Measurements from ENCODE around the gene FNDC4. TPM values are rescaled to one million over a fixed set of nuclear protein-coding genes. Genes with fewer than 3 reads are reported as not detected.
"Not testable (repeated sequence)": the region's sequence is repeated elsewhere in the genome, so short reads cannot be mapped to it uniquely, and the experiment has no call there.

FNDC4 gene, protein sequence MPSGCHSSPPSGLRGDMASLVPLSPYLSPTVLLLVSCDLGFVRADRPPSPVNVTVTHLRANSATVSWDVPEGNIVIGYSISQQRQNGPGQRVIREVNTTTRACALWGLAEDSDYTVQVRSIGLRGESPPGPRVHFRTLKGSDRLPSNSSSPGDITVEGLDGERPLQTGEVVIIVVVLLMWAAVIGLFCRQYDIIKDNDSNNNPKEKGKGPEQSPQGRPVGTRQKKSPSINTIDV
- total RNA-seq (2014; rRNA removed; shearing (Covaris generic)): 24.2 and 31.2 TPM in 2 replicates
- 18.2 and 20.2 TPM in 2 replicates for polyA plus RNA-seq (2016; fragmentation: Nextera tagmentation; extraction: Ambion mirVana)

DNA sequence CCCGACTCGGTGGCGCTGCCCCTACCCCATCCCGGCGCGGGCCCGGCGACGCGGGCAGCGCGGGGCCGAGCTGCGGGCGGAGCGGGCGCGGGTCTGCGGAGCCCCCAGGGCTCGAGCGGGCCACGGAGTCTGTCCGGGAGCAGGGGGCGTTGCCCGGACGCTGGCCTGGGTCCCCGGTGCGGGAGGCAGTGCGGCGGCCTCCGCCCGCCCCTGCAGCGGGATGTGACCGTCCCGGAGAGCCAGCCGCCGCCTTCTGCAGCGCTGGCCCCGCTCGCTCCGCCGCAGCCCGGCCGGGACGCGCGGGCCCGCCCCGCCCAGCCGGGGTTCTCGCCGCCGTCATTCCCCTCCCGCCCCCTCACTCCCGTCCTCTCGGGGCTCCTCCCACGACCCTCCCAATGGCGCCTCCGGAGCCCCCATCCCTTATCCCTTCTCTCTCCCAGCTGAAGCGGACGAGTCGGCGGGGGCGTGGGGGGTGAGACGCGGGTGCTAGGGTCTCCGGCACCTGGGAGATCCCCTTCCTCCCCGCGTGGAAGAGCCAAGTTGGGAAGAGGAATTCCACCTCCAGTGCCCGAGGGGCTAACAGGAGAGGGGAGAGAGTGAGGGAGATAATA lies at the start of gene FNDC4:
TSS of gene FNDC4 (minus strand) at position 257 of the 611 bp plus-strand sequence. CDS start 521 bp downstream, outside the sequence.
- peak within 1 kb of the TSS; percentile 75 for H3K9ac ChIP-seq
- 0 to 3% methylated on average over 41 to 49 of the region's 70 CpGs for WGBS, 2 experiments (ENCODE audit: low coverage in 1 of 2, low lambda C conversion rate in 2 of 2, missing lambda C conversion rate in 2 of 2)
- TF ChIP-seq EZH2 (IDR thresholded peaks at IDR 0.05; ENCODE audit: insufficient read depth, poor library complexity, severe bottlenecking) (no peak), EZH2phosphoT487 (IDR thresholded peaks at IDR 0.05; ENCODE audit: insufficient read depth, low read depth) (no peak)
- no peaks in the 10 kb centered on the region for H3K36me3 ChIP-seq (ENCODE audit: low read depth)
- no peaks in the 10 kb centered on the region for H3K9me3 ChIP-seq (ENCODE audit: low read depth)
- H3K79me2 ChIP-seq (ENCODE audit: insufficient read depth): no peaks in the 10 kb centered on the region
- DNase-seq: peak; percentile 69
- no peaks in the 10 kb centered on the region for H3K9me2 ChIP-seq (ENCODE audit: insufficient read depth)
- H3K4me2 ChIP-seq (ENCODE audit: unreplicated experiment): peak within 1 kb of the TSS; percentile 77
- H4K20me1 ChIP-seq (ENCODE audit: insufficient read depth): no peaks in the 10 kb centered on the region
- peaks cover 13% of the 10 kb centered on the region for H3K4me1 ChIP-seq (ENCODE audit: insufficient read depth)
- peak within 1 kb of the TSS; percentile 91 for H2AFZ ChIP-seq
- H3K4me3 ChIP-seq: peak within 1 kb of the TSS; percentile 75
- H3K27ac ChIP-seq: no peak within 1 kb of the TSS
- H3K27me3 ChIP-seq (replicated peaks; ENCODE audit: insufficient read depth): no peaks in the 10 kb centered on the region
- H3F3A ChIP-seq (ENCODE audit: insufficient read depth): peaks cover 3% of the 10 kb centered on the region; the same call in 1 of the 2 replicates
- in situ Hi-C loops (cut with MboI): no loop called here

DNA sequence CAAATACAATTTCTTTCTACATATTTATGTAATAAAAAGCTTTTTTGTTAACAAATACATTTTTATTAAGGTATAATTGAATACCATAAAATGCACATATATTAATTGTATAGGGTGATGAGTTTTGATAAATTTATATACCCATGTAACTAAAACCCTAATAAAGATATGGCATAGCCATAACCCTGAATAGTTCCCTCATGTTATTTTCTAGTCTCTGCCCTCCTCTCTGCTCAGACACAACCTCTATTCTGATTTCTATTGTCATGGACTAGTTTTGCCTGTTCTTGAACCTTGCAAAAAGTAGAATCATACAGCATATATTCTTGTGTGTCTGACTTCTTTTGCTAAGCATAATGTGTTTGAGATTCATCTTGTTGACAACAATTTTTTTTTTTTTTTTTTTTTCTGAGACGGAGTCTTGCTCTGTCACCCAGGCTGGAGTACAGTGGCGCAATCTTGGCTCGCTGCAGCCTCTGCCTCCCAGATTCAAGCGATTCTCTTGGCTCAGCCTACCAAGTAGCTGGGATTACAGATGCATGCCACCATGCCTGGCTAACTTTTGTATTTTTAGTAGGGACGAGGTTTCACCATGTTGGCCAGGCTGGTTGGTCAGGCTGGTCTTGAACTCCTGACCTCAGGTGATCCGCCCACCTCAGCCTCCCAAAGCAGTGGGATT lies 49.3 kb upstream of the FNDC4 start:
- no peaks in the 10 kb centered on the region for H3K79me2 ChIP-seq (ENCODE audit: insufficient read depth)
- H3F3A ChIP-seq (ENCODE audit: insufficient read depth): peaks cover 14% of the 10 kb centered on the region
- H3K27ac ChIP-seq: no peak overlapping the region
- H3K4me3 ChIP-seq: no peak overlapping the region
- H3K9me3 ChIP-seq (ENCODE audit: low read depth): no peaks in the 10 kb centered on the region
- no peak overlapping the region for H3K4me2 ChIP-seq (ENCODE audit: unreplicated experiment)
- H3K36me3 ChIP-seq (ENCODE audit: low read depth): no peaks in the 10 kb centered on the region
- H2AFZ ChIP-seq: no peak overlapping the region
- TF ChIP-seq EZH2 (IDR thresholded peaks at IDR 0.05; ENCODE audit: insufficient read depth, poor library complexity, severe bottlenecking) (no peak), EZH2phosphoT487 (IDR thresholded peaks at IDR 0.05; ENCODE audit: insufficient read depth, low read depth) (no peak)
- WGBS, 2 experiments (ENCODE audit: low coverage in 1 of 2, low lambda C conversion rate in 2 of 2, missing lambda C conversion rate in 2 of 2): 51 to 63% methylated on average over 5 to 6 of the region's 6 CpGs
- no peaks in the 10 kb centered on the region for H4K20me1 ChIP-seq (ENCODE audit: insufficient read depth)
- H3K9ac ChIP-seq: no peak overlapping the region
- no peaks in the 10 kb centered on the region for H3K27me3 ChIP-seq (replicated peaks; ENCODE audit: insufficient read depth)
- no peak for DNase-seq
- H3K9me2 ChIP-seq (ENCODE audit: insufficient read depth): no peaks in the 10 kb centered on the region
- H3K4me1 ChIP-seq (ENCODE audit: insufficient read depth): peaks cover 5% of the 10 kb centered on the region
- in situ Hi-C loops (cut with MboI): no loop called here

DNA sequence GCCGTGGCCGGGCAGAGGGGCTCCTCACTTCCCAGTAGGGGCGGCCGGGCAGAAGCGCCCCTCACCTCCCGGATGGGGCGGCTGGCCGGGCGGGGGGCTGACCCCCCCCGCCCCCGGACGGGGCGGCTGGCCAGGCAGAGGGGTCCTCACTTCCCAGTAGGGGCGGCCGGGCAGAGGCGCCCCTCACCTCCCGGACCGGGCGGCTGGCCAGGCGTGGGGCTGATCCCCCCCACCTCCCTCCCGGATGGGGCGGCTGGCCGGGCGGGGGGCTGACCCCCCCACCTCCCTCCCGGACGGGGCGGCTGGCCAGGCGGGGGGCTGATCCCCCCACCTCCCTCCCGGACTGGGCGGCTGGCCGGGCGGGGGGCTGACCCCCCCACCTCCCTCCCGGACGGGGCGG lies 44.6 kb upstream of the FNDC4 start:
- H3K4me1 ChIP-seq (ENCODE audit: insufficient read depth); H3K27ac ChIP-seq; DNase-seq; H3F3A ChIP-seq (ENCODE audit: insufficient read depth); H3K79me2 ChIP-seq (ENCODE audit: insufficient read depth); H3K4me3 ChIP-seq; H3K9me3 ChIP-seq (ENCODE audit: low read depth); in situ Hi-C loops (cut with MboI); H3K4me2 ChIP-seq (ENCODE audit: unreplicated experiment); H3K9me2 ChIP-seq (ENCODE audit: insufficient read depth); H3K9ac ChIP-seq; H4K20me1 ChIP-seq (ENCODE audit: insufficient read depth); H3K36me3 ChIP-seq (ENCODE audit: low read depth); H2AFZ ChIP-seq: not testable (repeated sequence)
- H3K27me3 ChIP-seq (replicated peaks; ENCODE audit: insufficient read depth): peaks cover 17% of the 10 kb centered on the region
- 95% methylated on average over 5 of the region's 35 CpGs; no CpG with 5 or more reads in 1 of the 2 experiments for WGBS, 2 experiments (ENCODE audit: low coverage in 1 of 2, low lambda C conversion rate in 2 of 2, missing lambda C conversion rate in 2 of 2)

DNA sequence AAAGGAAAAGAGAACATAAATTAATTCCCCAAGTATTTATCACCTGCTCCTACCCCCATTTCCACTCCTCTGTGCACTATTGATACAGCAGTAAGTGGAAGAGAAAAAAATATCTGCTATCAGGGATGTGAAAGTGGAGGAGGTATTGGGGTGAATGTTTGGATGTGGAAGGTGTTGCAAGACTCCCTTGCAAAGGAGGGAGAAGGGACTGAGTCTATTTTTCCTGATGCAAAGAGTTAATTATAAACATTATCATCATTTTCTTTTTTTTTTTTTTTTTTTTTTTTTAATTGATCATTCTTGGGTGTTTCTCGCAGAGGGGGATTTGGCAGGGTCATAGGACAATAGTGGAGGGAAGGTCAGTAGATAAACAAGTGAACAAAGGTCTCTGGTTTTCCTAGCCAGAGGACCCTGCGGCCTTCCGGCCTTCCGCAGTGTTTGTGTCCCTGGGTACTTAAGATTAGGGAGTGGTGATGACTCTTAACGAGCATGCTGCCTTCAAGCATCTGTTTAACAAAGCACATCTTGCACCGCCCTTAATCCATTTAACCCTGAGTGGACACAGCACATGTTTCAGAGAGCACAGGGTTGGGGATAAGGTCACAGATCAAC lies 43.9 kb upstream of the FNDC4 start:
- H2AFZ ChIP-seq; H3K27ac ChIP-seq; H3K9me3 ChIP-seq (ENCODE audit: low read depth); H3F3A ChIP-seq (ENCODE audit: insufficient read depth); H3K9me2 ChIP-seq (ENCODE audit: insufficient read depth); H3K9ac ChIP-seq; H4K20me1 ChIP-seq (ENCODE audit: insufficient read depth); H3K4me3 ChIP-seq; H3K36me3 ChIP-seq (ENCODE audit: low read depth); H3K4me2 ChIP-seq (ENCODE audit: unreplicated experiment); H3K4me1 ChIP-seq (ENCODE audit: insufficient read depth); in situ Hi-C loops (cut with MboI); H3K79me2 ChIP-seq (ENCODE audit: insufficient read depth); DNase-seq: not testable (repeated sequence)
- peaks cover 17% of the 10 kb centered on the region for H3K27me3 ChIP-seq (replicated peaks; ENCODE audit: insufficient read depth)
- WGBS, 2 experiments (ENCODE audit: low coverage in 1 of 2, low lambda C conversion rate in 2 of 2, missing lambda C conversion rate in 2 of 2): 42% methylated on average over 4 of the region's 6 CpGs; no CpG with 5 or more reads in 1 of the 2 experiments
